Small intestine (tissue), 16 donors: ENCODE results near the gene GPN2. TPM values are rescaled to one million over a fixed set of nuclear protein-coding genes. Genes with fewer than 3 reads are reported as not detected.

Source experiments
- DNase-seq, 2 donors: peaks; one replicate each; pipeline versions ENCODE4 v3.0.0 to v3.0.0-alpha.2; 2013
- FAIRE-seq: peaks from 2 replicates; lab custom pipeline; 2012; peaks lifted over from hg19 to GRCh38; lab: Jason Lieb, UNC
- H3K27ac ChIP-seq, 3 donors: one replicate each; pipeline ENCODE4 v1.5.1; 2013; ENCODE audit warnings: low read length in 2 of 3, mild to moderate bottlenecking in 2 of 3, control low read depth in 1 of 3, inconsistent platforms in 1 of 3, low read depth in 1 of 3, moderate library complexity in 1 of 3
- H3K27me3 ChIP-seq, 3 donors: one replicate each; pipeline ENCODE4 v1.6.1; 2013; ENCODE audit warnings: low read length in 3 of 3, inconsistent platforms in 1 of 3; ENCODE audit not compliant: control insufficient read depth in 3 of 3, insufficient read depth in 3 of 3
- H3K36me3 ChIP-seq, 3 donors: one replicate each; pipeline ENCODE4 v1.6.1; 2013; ENCODE audit warnings: low read length in 3 of 3, inconsistent platforms in 1 of 3, low read depth in 1 of 3, mild to moderate bottlenecking in 1 of 3, moderate library complexity in 1 of 3; ENCODE audit not compliant: control insufficient read depth in 3 of 3, insufficient read depth in 2 of 3
- H3K4me1 ChIP-seq, 3 donors: one replicate each; pipeline ENCODE4 v1.6.1; 2013; ENCODE audit warnings: low read length in 2 of 3, inconsistent platforms in 1 of 3, low read depth in 1 of 3, mild to moderate bottlenecking in 1 of 3, moderate library complexity in 1 of 3; ENCODE audit not compliant: control insufficient read depth in 3 of 3, insufficient read depth in 2 of 3
- H3K4me3 ChIP-seq, 3 donors: one replicate each; pipeline ENCODE4 v1.5.1; 2013; ENCODE audit warnings: low read length in 3 of 3, control low read depth in 1 of 3, inconsistent platforms in 1 of 3, low read depth in 1 of 3, mild to moderate bottlenecking in 1 of 3, moderate library complexity in 1 of 3
- H3K9me3 ChIP-seq, 2 donors: one replicate each; pipeline ENCODE4 v1.6.1; 2013; ENCODE audit warnings: low read depth in 1 of 2, low read length in 1 of 2; ENCODE audit not compliant: control insufficient read depth in 2 of 2, insufficient read depth in 1 of 2
- WGBS, 3 donors: extraction: QIAGEN DNeasy Blood & Tissue Kit; methylation state at CpG; one replicate each; pipeline ENCODE4 v1.1.7; 2013; 5-methylcytosine and 5-hydroxymethylcytosine counted together
- long read RNA-seq, 10 donors: transcript quantifications; one replicate each; lab custom pipeline, GENCODE V29; 2026
- polyA plus RNA-seq, 4 donors: library from polyadenylated mRNA; stranded (reverse) in 3 of 4; unstranded in 1 of 4; fragments of 200-250 nt in 3 of 4; fragments of 120-200 nt in 1 of 4; gene quantifications; one replicate each; pipeline versions ENCODE4 v1.2.1 to v1.2.3, GENCODE V29; 2013
- donor health status: healthy with polysubstance abuse.
- donor health status: control.
- donor health status: control.
- donor health status: Bipolar disorder and iron deficiency.
- donor health status: healthy.

The GPN2 gene
- polyA plus RNA-seq, result 10 to 100 TPM; 13.5 to 29.1 (median 20.0) TPM
- long read RNA-seq, donor 1, result 0 reads
- long read RNA-seq, donor 2, full-length matches to known transcripts, result 6 of 6 reads
- long read RNA-seq, donor 2, partial matches to known transcripts, result 0 of 6 reads
- long read RNA-seq, donor 2, other reads (novel, unspliced or antisense), result 0 of 6 reads
- long read RNA-seq, donor 3, full-length matches to known transcripts, result 10 of 10 reads
- long read RNA-seq, donor 3, partial matches to known transcripts, result 0 of 10 reads
- long read RNA-seq, donor 3, other reads (novel, unspliced or antisense), result 0 of 10 reads
- long read RNA-seq, donor 4, result 0 reads
- long read RNA-seq, donor 5, full-length matches to known transcripts, result 3 of 3 reads
- long read RNA-seq, donor 5, partial matches to known transcripts, result 0 of 3 reads
- long read RNA-seq, donor 5, other reads (novel, unspliced or antisense), result 0 of 3 reads
- long read RNA-seq, donor 6, full-length matches to known transcripts, result 5 of 5 reads
- long read RNA-seq, donor 6, partial matches to known transcripts, result 0 of 5 reads
- long read RNA-seq, donor 6, other reads (novel, unspliced or antisense), result 0 of 5 reads
- long read RNA-seq, donor 7, result 0 reads
- long read RNA-seq, donor 8, result 0 reads
- long read RNA-seq, donor 9, full-length matches to known transcripts, result 1 of 1 reads
- long read RNA-seq, donor 9, partial matches to known transcripts, result 0 of 1 reads
- long read RNA-seq, donor 9, other reads (novel, unspliced or antisense), result 0 of 1 reads
- long read RNA-seq, donor 10, full-length matches to known transcripts, result 7 of 7 reads
- long read RNA-seq, donor 10, partial matches to known transcripts, result 0 of 7 reads
- long read RNA-seq, donor 10, other reads (novel, unspliced or antisense), result 0 of 7 reads

GRCh38 chr1:26889551-26890466 lies at the start of gene GPN2:
GPN2 (minus strand) TSS chr1:26890283; CDS start chr1:26890096, 187 bp downstream.
- FAIRE-seq, result no peak
- peaks cover 9 to 66% (median 16%) of the 10 kb centered on the region in 3 donors for H3K36me3 ChIP-seq
- WGBS, 3 donors, result 0 to 1% (median 1%) methylated on average over 85 to 89 of the region's 89 CpGs

GRCh38 chr1:26938659-26939025 lies 48.6 kb upstream of the GPN2 start:
- Histone ChIP-seq H3K27ac (no peak overlapping the region), H3K27me3 (no peaks in the 10 kb centered on the region), H3K4me3 (no peak overlapping the region), H3K9me3 (no peaks in the 10 kb centered on the region), H3K36me3 (peaks cover 13 to 81% (median 15%) of the 10 kb centered on the region in 3 donors), H3K4me1 (peaks cover 0 to 7% (median 0%) of the 10 kb centered on the region in 3 donors)
- DNase-seq, result no peak
- WGBS, 3 donors, result 88 to 95% (median 89%) methylated on average over 2 of the region's 2 CpGs
- no peak for FAIRE-seq

More at GRCh38 chr1:26889551-26890466, at the start of gene GPN2:
- peak; percentile 90 to 94 for DNase-seq
- peak within 1 kb of the TSS; percentile 79 to 95 (median 87) for H3K4me3 ChIP-seq
- peak within 1 kb of the TSS; percentile 90 to 97 (median 97) for H3K27ac ChIP-seq
- no peaks in the 10 kb centered on the region for H3K9me3 ChIP-seq
- no peaks in the 10 kb centered on the region for H3K27me3 ChIP-seq
- H3K4me1 ChIP-seq, result peaks cover 0 to 27% (median 3%) of the 10 kb centered on the region in 3 donors

- Histone ChIP-seq H3K4me1 (peaks cover 0 to 7% (median 0%) of the 10 kb centered on the region in 3 donors), H3K9me3 (no peaks in the 10 kb centered on the region), H3K36me3 (peaks cover 11 to 79% (median 12%) of the 10 kb centered on the region in 3 donors), H3K27me3 (no peaks in the 10 kb centered on the region), H3K4me3 (no peak overlapping the region), H3K27ac (no peak overlapping the region)
- no peak for DNase-seq
- WGBS, 3 donors, result 87 to 93% (median 93%) methylated on average over 4 of the region's 4 CpGs
- no peak for FAIRE-seq
Measured at GRCh38 chr1:26938004-26938658, 48.0 kb upstream of the GPN2 start.

- 84 to 87% (median 86%) methylated on average over 6 of the region's 6 CpGs for WGBS, 3 donors
- Histone ChIP-seq H3K4me3 (no peak overlapping the region), H3K36me3 (peaks cover 4 to 78% (median 6%) of the 10 kb centered on the region in 3 donors), H3K27me3 (no peaks in the 10 kb centered on the region), H3K27ac (no peak overlapping the region), H3K9me3 (no peaks in the 10 kb centered on the region), H3K4me1 (peaks cover 0 to 7% (median 0%) of the 10 kb centered on the region in 3 donors)
- no peak for DNase-seq
- FAIRE-seq, result no peak
Measured at GRCh38 chr1:26936823-26937222, 46.7 kb upstream of the GPN2 start.

GRCh38 chr1:26932531-26932930 lies 42.4 kb upstream of the GPN2 start:
- H3K9me3 ChIP-seq, result no peaks in the 10 kb centered on the region
- FAIRE-seq (no peak), DNase-seq (no peak)
- no peaks in the 10 kb centered on the region for H3K27me3 ChIP-seq
- H3K27ac ChIP-seq, result no peak overlapping the region
- WGBS, 3 donors, result 79 to 84% (median 80%) methylated on average over 3 of the region's 3 CpGs
- no peaks in the 10 kb centered on the region for H3K4me1 ChIP-seq
- peaks cover 6 to 58% (median 17%) of the 10 kb centered on the region in 3 donors for H3K36me3 ChIP-seq
- H3K4me3 ChIP-seq, result no peak overlapping the region

GRCh38 chr1:26923711-26924110 lies 33.6 kb upstream of the GPN2 start:
- no peak overlapping the region for H3K27ac ChIP-seq
- no peaks in the 10 kb centered on the region for H3K27me3 ChIP-seq
- WGBS, 3 donors, result 88 to 92% (median 89%) methylated on average over 3 of the region's 3 CpGs
- no peak overlapping the region for H3K4me3 ChIP-seq
- H3K4me1 ChIP-seq, result peaks cover 0 to 13% (median 5%) of the 10 kb centered on the region in 3 donors
- H3K9me3 ChIP-seq, result no peaks in the 10 kb centered on the region
- FAIRE-seq (no peak), DNase-seq (no peak)
- H3K36me3 ChIP-seq, result peaks cover 5 to 37% (median 15%) of the 10 kb centered on the region in 3 donors

GRCh38 chr1:26922901-26923300 lies 32.8 kb upstream of the GPN2 start:
- FAIRE-seq (no peak), DNase-seq (no peak)
- H3K27ac ChIP-seq, result no peak overlapping the region
- H3K4me3 ChIP-seq, result peak overlapping the region in 2 of 3 donors; percentile 81 to 90
- peaks cover 2 to 35% (median 15%) of the 10 kb centered on the region in 3 donors for H3K36me3 ChIP-seq
- no peaks in the 10 kb centered on the region for H3K27me3 ChIP-seq
- 78 to 83% (median 82%) methylated on average over 3 of the region's 3 CpGs for WGBS, 3 donors
- peaks cover 0 to 13% (median 5%) of the 10 kb centered on the region in 3 donors for H3K4me1 ChIP-seq
- H3K9me3 ChIP-seq, result no peaks in the 10 kb centered on the region
